H9 (cell line): ENCODE measurements around the gene NAA20. TPM values are rescaled to one million over a fixed set of nuclear protein-coding genes. Genes with fewer than 3 reads are reported as not detected.

Experiments used
- DNase-seq: peaks from one replicate; pipeline ENCODE4 v3.0.0-alpha.2; 2017
- H2AFZ ChIP-seq: one replicate; pipeline ENCODE4 v1.6.1; 2013; ENCODE audit warnings: mild to moderate bottlenecking, low read length, control low read depth, moderate library complexity
- H2AK5ac ChIP-seq: 2 replicates; pipeline ENCODE4 v1.6.1; 2013; ENCODE audit warnings: low read length, control low read depth, mixed read lengths; ENCODE audit not compliant: insufficient read length
- H2BK120ac ChIP-seq: one replicate; pipeline ENCODE4 v1.6.1; 2013; ENCODE audit warnings: low read depth, mild to moderate bottlenecking, low read length, control low read depth, inconsistent platforms; ENCODE audit not compliant: poor library complexity, severe bottlenecking
- H2BK12ac ChIP-seq: 2 replicates; pipeline ENCODE4 v1.6.1; 2013; ENCODE audit warnings: low read length, control low read depth, mixed read lengths, low read depth; ENCODE audit not compliant: insufficient read length
- H2BK15ac ChIP-seq: 2 replicates; pipeline ENCODE4 v1.6.1; 2013; ENCODE audit warnings: low read depth, low read length, control low read depth
- H2BK20ac ChIP-seq: one replicate; pipeline ENCODE4 v1.6.1; 2013; ENCODE audit warnings: low read depth, mild to moderate bottlenecking, low read length, control low read depth, inconsistent platforms; ENCODE audit not compliant: poor library complexity, severe bottlenecking
- H2BK5ac ChIP-seq: 2 replicates; pipeline ENCODE4 v1.6.1; 2013; ENCODE audit warnings: low read length, control low read depth, mixed read lengths; ENCODE audit not compliant: insufficient read length
- H3K14ac ChIP-seq: 2 replicates; pipeline ENCODE4 v1.6.1; 2013; ENCODE audit warnings: low read length, control low read depth; ENCODE audit not compliant: insufficient read depth
- H3K18ac ChIP-seq: 2 replicates; pipeline ENCODE4 v1.6.1; 2013; ENCODE audit warnings: low read depth, mild to moderate bottlenecking, mixed read lengths, low read length, control low read depth; ENCODE audit not compliant: insufficient read length
- H3K23ac ChIP-seq: 2 replicates; pipeline ENCODE4 v1.6.1; 2013; ENCODE audit warnings: low read length, control low read depth, mixed read lengths, low read depth; ENCODE audit not compliant: insufficient read length
- H3K23me2 ChIP-seq: 2 replicates; pipeline ENCODE4 v1.6.1; 2013; ENCODE audit warnings: low read depth, mild to moderate bottlenecking, mixed read lengths, low read length, control low read depth; ENCODE audit not compliant: insufficient read length, poor library complexity, severe bottlenecking
- H3K27ac ChIP-seq: 2 replicates; pipeline ENCODE4 v1.5.1; 2013; ENCODE audit warnings: low read length, control low read depth, mixed read lengths, low read depth; ENCODE audit not compliant: insufficient read length
- H3K27me3 ChIP-seq: 2 replicates; pipeline ENCODE4 v1.6.1; 2013; ENCODE audit warnings: low read length, control low read depth, inconsistent platforms; ENCODE audit not compliant: insufficient read depth
- H3K4ac ChIP-seq: 2 replicates; pipeline ENCODE4 v1.6.1; 2013; ENCODE audit warnings: low read depth, mild to moderate bottlenecking, control low read depth, inconsistent platforms, low read length, moderate library complexity
- H3K4me1 ChIP-seq: 2 replicates; pipeline ENCODE4 v1.6.1; 2013; ENCODE audit warnings: low read length, control low read depth, inconsistent platforms; ENCODE audit not compliant: insufficient read depth
- H3K4me2 ChIP-seq: 2 replicates; pipeline ENCODE4 v1.6.1; 2013; ENCODE audit warnings: low read length, control low read depth, mixed read lengths; ENCODE audit not compliant: insufficient read length, insufficient read depth
- H3K56ac ChIP-seq: 2 replicates; pipeline ENCODE4 v1.6.1; 2013; ENCODE audit warnings: low read depth, mild to moderate bottlenecking, mixed read lengths, low read length, control low read depth; ENCODE audit not compliant: insufficient read length
- H3K79me1 ChIP-seq: 2 replicates; pipeline ENCODE4 v1.6.1; 2013; ENCODE audit warnings: low read depth, mild to moderate bottlenecking, moderate library complexity, low read length, control low read depth, inconsistent platforms; ENCODE audit not compliant: insufficient read depth, poor library complexity, severe bottlenecking
- H3K79me2 ChIP-seq: 2 replicates; pipeline ENCODE4 v1.6.1; 2013; ENCODE audit warnings: low read length, control low read depth, inconsistent platforms; ENCODE audit not compliant: insufficient read depth
- H3K9ac ChIP-seq: 2 replicates; pipeline ENCODE4 v1.6.1; 2013; ENCODE audit warnings: low read length, control low read depth, mixed read lengths; ENCODE audit not compliant: insufficient read length; ENCODE audit errors: extremely low read depth
- H3K9me3 ChIP-seq: one replicate; pipeline ENCODE4 v1.6.1; 2013; ENCODE audit warnings: low read depth, low read length, inconsistent platforms; ENCODE audit not compliant: control insufficient read depth
- H3T11ph ChIP-seq: one replicate; pipeline ENCODE4 v1.6.1; 2013; ENCODE audit warnings: mild to moderate bottlenecking, low read length, control low read depth, inconsistent platforms
- H4K20me1 ChIP-seq: one replicate; pipeline ENCODE4 v1.6.1; 2013; ENCODE audit not compliant: control insufficient read depth, insufficient read length, insufficient read depth
- H4K5ac ChIP-seq: 2 replicates; pipeline ENCODE4 v1.6.1; 2013; ENCODE audit warnings: low read depth, mild to moderate bottlenecking, mixed read lengths, low read length, control low read depth; ENCODE audit not compliant: insufficient read length
- H4K8ac ChIP-seq: replicated peaks from 2 replicates; pipeline ENCODE4 v1.6.1; 2013; ENCODE audit warnings: low read length, control low read depth, mixed read lengths, low read depth; ENCODE audit not compliant: insufficient read length
- H4K91ac ChIP-seq: 2 replicates; pipeline ENCODE4 v1.6.1; 2013; ENCODE audit warnings: low read depth, mild to moderate bottlenecking, moderate library complexity, mixed read lengths, low read length, control low read depth; ENCODE audit not compliant: insufficient read length
- H3K27ac Mint-ChIP-seq, 3 experiments: 2 replicates in 2 of 3; 3 replicates in 1 of 3; pipeline ENCODE4 v1.8.0; 2020 to 2021; ENCODE audit warnings: mixed read lengths in 3 of 3, mild to moderate bottlenecking in 1 of 3, moderate library complexity in 1 of 3
- H3K27me3 Mint-ChIP-seq: 2 replicates; pipeline ENCODE4 v1.8.0; 2021; ENCODE audit warnings: low read depth, mild to moderate bottlenecking, moderate library complexity, mixed read lengths
- H3K36me3 Mint-ChIP-seq, 3 experiments: 2 replicates in 2 of 3; 3 replicates in 1 of 3; pipeline ENCODE4 v1.8.0; 2020 to 2021; ENCODE audit warnings: low read depth in 3 of 3, mixed read lengths in 3 of 3; ENCODE audit not compliant: insufficient read depth in 1 of 3
- H3K4me1 Mint-ChIP-seq, 2 experiments: 2 replicates each; pipeline ENCODE4 v1.8.0; 2020; ENCODE audit warnings: mixed read lengths in 2 of 2
- H3K4me3 Mint-ChIP-seq, 2 experiments: 2 replicates in 1 of 2; 3 replicates in 1 of 2; pipeline ENCODE4 v1.8.0; 2020 to 2021; ENCODE audit warnings: mild to moderate bottlenecking in 2 of 2, mixed read lengths in 2 of 2, moderate library complexity in 1 of 2
- H3K9me3 Mint-ChIP-seq, 2 experiments: 2 replicates in 1 of 2; 3 replicates in 1 of 2; pipeline ENCODE4 v1.8.0; 2020; ENCODE audit warnings: mild to moderate bottlenecking in 2 of 2, mixed read lengths in 2 of 2, moderate library complexity in 1 of 2
- CTCF ChIP-seq: fragments of 200-600 bp; sonication (generic); conservative IDR thresholded peaks from 3 replicates; pipeline ENCODE4 v1.8.0; 2021; ENCODE audit warnings: antibody characterized with exemption, mild to moderate bottlenecking
- WGBS: extraction: QIAGEN DNeasy Blood & Tissue Kit; methylation state at CpG from one replicate; pipeline ENCODE4 v1.1.7; 2013; ENCODE audit warnings: missing lambda C conversion rate, low lambda C conversion rate, mixed read lengths; ENCODE audit not compliant: insufficient read length; ENCODE audit errors: extremely low coverage; 5-methylcytosine and 5-hydroxymethylcytosine counted together
- total RNA-seq: library from RNA; stranded (reverse); gene quantifications from 2 replicates; pipeline ENCODE4 v1.2.1, GENCODE V29; 2021

Gene NAA20
- total RNA-seq, 1 experiment from 2014 or later, result 48.1 TPM

GRCh38 chr20:20039752-20040387 is 22.7 kb downstream of the NAA20 start:
- no peak overlapping the region for H3K4me2 ChIP-seq
- H2BK120ac ChIP-seq, result no peak overlapping the region
- no peak overlapping the region for H2BK15ac ChIP-seq
- no peak for TF ChIP-seq CTCF
- H4K5ac ChIP-seq, result no peak overlapping the region
- no peak overlapping the region for H3K9ac ChIP-seq
- no peaks in the 10 kb centered on the region for H3K27me3 Mint-ChIP-seq
- no peak overlapping the region for H3K4me3 Mint-ChIP-seq
- H3K23me2 ChIP-seq, result no peaks in the 10 kb centered on the region
- no peak overlapping the region for H4K8ac ChIP-seq
- no CpG with 5 or more reads among the region's 6 CpGs for WGBS
- H3K9me3 Mint-ChIP-seq, result no peaks in the 10 kb centered on the region
- no peak overlapping the region for H3K23ac ChIP-seq
- H4K20me1 ChIP-seq, result no peaks in the 10 kb centered on the region
- H3K79me2 ChIP-seq, result no peaks in the 10 kb centered on the region
- H3K9me3 ChIP-seq, result no peaks in the 10 kb centered on the region
- H3T11ph ChIP-seq, result no peak overlapping the region
- H2BK12ac ChIP-seq, result no peak overlapping the region
- H3K4ac ChIP-seq, result no peak overlapping the region
- DNase-seq, result no peak
- no peak overlapping the region for H2BK5ac ChIP-seq
- no peak overlapping the region for H4K91ac ChIP-seq
- H3K4me1 ChIP-seq, result no peaks in the 10 kb centered on the region; the same call in 1 of the 2 replicates
- no peak overlapping the region for H2AFZ ChIP-seq
- H2BK20ac ChIP-seq, result no peak overlapping the region
- no peak overlapping the region for H3K56ac ChIP-seq
- H3K36me3 Mint-ChIP-seq, result peaks cover 28 to 93% (median 83%) of the 10 kb centered on the region in 3 experiments; a peak in 5 of 7 replicates
- H3K79me1 ChIP-seq, result no peaks in the 10 kb centered on the region
- H3K14ac ChIP-seq, result no peak overlapping the region
- H3K27ac Mint-ChIP-seq, result no peak overlapping the region
- no peak overlapping the region for H3K18ac ChIP-seq
- peaks cover 5% of the 10 kb centered on the region in 2 experiments for H3K4me1 Mint-ChIP-seq
- no peaks in the 10 kb centered on the region for H3K27me3 ChIP-seq
- H2AK5ac ChIP-seq, result no peak overlapping the region
- H3K27ac ChIP-seq, result no peak overlapping the region
